HuH-7.5 (cell line): ENCODE data around the gene ZMYND11.

Experiments used
- DNase-seq: peaks from one replicate; pipeline ENCODE4 v3.0.0; 2011; ENCODE audit warnings: low spot score

Gene ZMYND11

DNA sequence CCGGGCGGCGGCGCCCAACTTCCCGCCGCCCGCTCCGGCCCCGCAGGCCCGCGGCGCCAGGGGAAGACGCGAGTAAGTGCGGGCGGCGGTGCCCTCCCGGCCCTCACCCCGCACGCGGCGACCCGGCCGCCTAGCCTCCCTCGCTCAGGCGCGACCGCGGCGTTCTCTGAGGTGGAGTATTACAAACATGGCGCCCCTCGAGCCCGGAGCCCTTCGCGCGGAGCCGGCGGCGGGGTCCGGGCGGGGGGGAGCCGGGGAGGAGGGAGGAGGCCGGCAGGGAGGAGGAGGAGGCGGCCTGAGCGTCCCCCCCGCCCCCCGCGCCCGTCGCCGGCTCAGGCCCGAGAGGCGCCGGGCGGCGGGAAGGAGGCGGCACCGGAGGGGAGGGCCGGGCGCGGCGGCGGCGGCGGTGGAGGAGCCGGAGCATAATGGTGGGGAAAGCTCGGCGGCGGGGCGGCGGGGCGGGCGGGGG, at the start of gene ZMYND11:
Gene ZMYND11 (plus strand): TSS at position 324 of the 469 bp plus-strand sequence. CDS start 44,558 bp downstream, outside the sequence.
- peak; percentile 44 for DNase-seq

DNA sequence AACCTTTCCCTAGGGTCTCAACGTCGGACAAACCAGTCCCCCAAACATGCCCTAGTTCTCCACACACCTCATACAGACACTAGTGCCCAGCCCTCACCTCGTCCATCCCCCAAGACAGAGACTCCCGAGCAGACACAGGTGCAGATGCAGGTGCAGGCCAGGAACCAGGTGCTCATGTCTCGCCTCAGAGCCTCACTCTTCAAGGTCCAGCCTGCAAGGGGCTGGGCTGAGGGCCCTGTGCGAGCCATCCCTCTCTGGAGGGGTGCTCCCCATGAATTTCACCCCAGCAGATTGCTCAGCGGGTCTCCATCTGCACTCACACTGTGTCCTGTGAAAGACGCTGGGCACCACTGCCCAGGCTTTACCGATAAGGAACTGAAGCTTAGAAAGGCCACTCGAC, 49.2 kb upstream of the ZMYND11 start:
- no peak for DNase-seq

DNA sequence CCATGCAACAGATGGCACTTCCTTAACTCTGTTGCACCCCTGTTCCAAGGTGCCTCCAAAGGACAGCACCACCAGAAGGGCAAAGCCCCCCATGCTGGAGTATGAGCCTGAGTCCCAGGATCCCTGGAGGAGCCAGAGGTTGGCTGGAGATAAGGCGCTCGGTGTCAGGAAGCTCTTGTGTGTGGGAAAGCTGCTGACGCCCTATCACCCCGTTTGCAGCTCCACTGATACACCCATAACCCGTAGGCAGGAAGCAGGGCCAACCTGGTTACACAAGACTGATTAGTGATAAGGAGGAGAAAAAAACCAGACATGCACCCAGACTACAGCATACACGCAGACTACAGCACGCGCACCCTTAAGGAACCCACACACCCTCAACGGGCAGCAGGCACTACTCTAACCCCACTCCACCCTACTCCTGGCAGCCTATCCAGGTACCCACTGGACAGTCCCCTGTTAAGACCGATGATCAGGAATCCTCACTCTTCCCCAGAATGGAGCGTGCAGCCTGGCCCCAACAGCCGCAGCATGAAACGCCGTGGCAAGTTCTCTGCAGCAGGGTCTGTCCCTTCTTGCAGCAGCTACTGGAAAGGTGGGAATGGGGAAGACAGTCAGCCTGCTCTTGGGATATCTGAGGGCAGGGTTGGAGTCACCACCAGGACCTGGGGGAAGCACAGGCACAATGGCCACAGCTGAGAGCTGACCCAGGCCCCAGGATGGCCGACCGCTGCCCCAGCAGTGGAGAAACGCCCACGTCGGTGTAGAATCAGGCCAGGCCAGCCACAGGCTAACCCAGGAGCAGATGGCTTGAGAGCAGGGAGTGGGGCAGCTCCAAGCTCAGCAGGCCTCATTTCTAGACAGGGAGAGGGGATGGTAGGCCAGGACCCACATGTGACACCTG, 47.8 kb upstream of the ZMYND11 start:
- DNase-seq = no peak

DNA sequence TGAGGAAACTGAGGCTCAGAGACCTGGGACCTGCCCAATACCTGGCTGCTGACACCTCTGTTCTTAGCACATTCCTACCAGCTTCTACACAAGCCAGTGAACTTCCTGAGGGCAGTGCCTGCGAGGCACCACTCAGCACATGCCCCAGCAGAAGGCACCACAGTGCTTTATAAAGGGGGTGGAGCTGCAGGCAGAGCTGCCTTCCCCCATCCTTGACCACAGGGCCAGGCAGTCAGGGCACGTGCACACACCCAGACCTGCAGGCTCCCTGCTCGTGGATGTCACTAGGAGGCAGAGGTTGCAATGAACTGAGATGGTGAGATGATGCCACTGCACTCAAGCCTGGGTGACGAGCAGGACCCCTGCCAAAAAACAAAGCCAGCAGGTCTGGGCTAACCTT, 47.0 kb upstream of the ZMYND11 start:
- no peak for DNase-seq

DNA sequence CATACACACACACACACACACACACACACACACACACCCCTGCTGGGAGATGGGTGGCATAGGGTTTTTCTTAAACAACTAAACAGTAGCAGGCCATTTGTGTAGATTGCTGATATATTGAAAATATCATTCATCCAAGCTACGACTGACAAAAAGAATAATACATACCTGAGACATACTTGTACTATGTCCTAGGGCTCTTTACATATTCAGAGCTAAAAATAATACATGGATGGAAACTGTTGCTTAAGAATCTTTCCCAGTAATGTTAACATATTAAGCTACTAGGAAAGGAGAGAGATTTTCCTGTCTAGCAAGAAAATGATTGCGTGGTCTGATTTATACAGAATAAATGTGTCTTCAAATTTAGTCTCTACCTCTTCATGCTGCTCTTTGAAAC, 46.0 kb upstream of the ZMYND11 start:
- no peak for DNase-seq

DNA sequence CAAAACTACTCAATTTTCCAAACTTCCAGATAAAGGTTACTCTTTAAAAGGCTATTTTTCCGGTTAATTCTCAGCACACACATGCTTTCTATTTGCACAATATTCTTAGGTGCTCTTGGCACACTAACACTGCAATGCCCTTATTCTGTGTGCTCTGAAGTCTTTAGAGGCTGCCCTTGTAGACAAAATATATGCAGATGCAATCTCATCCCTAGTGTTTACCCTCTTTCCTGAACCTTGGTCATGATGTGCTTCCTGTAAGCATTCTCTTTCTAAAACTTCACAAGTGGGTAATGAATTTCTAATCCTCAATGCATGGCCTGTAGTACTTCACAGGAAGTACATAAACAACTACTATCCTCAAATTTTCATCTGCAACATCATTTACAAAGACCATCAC, 45.1 kb upstream of the ZMYND11 start:
- DNase-seq = no peak

DNA sequence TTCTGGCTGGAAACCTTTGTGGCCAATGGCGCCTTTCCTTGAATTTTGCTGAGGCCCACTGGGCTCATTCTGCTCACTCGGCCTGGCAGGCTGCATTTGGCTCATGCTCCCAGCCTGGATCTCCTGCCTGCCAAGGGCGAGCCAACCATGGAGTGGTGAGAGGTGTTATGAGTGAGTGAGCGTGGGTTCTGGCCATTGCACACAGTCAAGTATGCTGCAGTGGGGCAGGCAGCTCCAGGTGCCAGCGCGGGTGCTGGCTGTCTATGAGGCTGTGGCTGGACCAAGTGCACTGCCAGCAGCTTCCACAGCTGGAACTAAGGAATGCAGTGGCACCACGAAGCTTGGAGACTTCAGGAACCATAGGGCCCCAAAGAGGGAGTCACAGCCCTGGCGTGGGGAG, 43.9 kb upstream of the ZMYND11 start:
- DNase-seq = no peak

DNA sequence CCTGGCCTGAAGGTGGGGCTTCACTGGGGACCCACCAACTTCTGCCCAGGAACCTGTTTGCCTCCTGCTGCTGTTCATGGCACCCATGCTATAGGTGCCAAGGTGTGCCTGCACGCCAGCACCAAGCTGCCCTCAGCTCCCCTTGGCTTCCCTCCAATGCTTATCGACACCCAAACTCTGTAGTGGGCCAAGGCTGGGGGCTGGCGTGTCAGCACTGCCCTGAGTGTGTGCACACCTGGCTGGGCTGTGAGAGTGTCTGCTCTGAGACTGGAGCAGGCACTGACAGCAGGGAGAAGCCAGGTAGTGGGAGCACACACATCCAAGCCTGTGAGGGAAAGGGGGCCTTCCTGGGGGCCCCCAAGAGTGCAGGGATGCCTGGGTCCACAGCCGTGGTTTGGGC, 43.1 kb upstream of the ZMYND11 start:
- no peak for DNase-seq

DNA sequence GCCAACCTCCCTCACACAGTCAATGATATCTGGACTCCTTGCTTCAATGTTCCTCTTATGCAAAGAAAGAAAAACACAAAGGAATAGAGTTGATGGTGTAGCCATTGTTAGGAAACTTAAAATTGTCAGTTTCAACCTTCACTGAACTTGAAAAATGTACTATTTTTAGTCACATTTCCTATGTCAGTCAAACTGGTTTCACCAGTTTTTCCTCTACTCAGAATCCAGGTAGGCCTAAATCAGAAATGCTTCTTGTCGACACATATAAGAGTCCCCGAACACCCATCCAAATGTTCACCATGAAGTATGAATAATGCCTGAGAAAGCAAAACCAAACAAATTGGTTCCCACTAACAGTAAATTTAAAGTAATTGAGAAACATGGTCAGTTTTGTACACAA, 42.4 kb upstream of the ZMYND11 start:
- no peak for DNase-seq

DNA sequence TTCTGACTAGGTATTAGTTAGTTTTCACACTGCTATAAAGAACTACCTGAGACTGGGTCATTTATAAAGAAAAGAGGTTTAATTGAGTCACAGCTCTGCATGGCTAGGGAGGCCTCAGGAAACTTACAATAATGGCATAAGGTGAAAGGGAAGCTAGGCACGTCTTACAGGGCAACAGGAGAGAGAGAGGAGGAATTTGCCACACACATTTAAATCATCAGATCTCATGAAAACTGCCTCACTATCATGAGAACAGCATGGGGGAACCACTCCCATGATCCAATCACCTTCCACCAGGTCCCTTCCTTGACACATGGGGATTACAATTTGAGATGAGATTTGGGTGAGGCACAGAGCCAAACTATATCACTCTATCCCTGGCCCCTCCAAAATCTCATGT, 40.6 kb upstream of the ZMYND11 start:
- DNase-seq = no peak

DNA sequence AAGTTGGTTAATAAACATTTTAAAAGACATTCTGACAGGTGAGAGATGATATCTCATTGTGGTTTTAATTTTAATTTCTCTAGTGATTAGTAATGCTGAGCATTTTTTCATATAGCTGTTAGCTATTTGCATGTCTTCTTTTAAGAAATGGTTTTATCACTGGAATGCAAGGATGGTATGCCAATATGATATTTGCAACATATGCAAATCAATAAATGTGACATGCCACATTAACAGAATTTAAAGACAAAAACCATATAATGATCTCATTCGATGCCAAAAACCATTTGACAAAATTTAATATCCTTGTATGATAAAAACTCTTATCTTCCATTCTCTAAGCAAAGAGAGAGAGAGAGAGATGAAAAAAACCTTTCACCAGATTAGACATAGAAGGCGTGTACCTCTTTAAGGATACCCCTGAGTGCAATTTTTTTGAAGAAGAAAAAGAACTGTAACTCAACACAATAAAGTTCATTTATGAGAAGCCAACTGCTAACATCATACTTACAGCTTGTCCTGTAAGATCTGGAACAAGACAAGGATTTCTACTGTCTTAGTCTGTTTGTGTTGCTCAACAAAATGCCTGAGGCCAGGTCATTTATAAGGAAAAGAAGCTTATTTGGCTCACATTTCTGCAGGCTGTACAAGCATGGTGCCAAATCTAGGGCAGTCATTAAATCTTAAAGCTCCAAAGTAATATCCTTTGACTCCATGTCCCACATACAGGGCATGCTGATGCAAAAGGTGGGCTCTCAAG, 39.7 kb upstream of the ZMYND11 start:
- DNase-seq = no peak

DNA sequence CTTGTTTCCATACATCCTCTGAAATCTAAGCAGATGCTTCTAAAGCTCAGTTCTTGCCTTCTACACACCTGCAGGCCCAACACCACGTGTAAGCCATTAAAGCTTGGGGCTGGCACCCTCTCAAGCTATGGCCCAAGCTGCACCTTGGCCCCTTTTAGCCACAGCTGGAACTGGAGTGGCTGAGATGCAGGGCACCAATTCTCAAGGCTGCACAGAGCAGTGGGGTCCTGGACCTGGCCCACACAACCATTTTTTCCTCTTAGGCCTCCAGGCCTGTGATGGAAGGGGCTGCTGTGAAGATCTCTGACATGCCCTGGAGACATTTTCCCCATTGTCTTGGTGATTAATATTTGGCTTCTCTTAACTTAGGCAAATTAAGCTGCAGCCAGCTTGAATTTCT, 38.8 kb upstream of the ZMYND11 start:
- no peak for DNase-seq

DNA sequence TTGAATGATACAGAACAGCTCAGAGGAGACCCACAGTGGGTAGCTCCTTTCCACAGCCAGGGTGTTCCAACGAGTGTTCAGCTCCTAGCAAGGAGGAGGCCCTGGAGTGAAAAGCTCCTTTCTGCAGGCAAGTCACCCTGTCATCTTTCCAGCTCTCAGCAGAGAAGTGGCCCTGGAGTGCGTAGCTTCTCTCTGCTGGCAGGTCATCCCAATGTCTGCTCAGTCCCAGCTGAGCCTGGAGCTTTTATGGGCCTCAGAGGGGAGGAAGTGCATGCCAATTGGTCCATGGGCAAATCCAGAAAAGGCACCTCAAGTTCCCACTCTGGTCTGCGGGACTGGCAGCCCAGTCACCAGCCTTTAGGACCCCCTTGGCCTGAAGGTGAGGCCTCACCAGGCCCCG, 30.8 kb upstream of the ZMYND11 start:
- no peak for DNase-seq

DNA sequence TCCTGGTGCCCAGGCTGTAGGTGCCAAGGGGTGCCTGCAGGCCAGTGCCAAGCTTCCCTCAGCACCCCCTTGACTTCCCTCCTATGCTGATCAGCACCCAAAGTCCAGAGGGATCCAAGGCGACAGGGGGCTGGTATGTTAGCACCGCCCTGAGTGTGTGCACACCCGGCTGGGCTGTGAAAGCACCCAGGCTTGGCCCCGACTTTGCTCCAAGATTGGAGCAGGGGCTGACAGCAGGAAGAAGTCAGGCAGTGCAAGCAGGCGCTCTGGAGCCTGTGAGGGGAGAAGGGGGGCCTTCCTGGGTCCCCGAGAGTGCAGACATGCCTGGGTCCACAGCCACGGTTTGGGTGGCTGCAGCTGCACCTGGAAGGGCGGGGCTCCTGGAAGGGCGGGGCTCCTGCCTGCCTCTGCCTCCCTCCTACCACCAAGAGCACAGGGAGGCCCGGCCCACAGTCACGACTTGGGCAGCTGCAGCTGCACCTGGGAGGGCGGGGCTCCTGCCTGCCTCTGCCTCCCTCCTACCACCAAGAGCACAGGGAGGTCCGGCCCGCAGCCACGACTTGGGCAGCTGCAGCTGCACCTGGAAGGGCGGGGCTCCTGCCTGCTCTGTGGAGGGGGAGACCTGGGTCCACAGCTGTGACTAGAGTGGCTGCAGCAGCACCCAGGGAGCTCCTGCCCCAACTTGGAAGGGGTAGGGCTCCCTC, 30.2 kb upstream of the ZMYND11 start:
- no peak for DNase-seq

DNA sequence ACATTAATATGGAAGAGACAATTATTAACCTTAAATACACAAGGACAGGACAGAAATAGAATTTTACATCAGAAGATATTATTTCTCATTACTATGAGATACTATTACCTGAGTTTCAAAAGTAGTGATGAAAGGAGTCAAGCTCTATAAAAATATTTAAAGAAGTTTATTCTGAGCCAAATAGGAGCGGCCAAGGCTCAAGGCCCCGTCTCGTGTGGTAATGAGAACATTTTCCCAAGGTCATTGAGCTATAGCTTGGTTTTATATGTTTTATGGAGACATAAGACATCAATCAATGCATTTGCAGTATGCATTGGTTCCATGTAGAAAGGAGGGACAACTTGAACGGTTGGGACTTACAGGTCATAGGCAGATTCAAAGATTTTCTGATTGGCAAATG, 29.4 kb upstream of the ZMYND11 start:
- no peak for DNase-seq

DNA sequence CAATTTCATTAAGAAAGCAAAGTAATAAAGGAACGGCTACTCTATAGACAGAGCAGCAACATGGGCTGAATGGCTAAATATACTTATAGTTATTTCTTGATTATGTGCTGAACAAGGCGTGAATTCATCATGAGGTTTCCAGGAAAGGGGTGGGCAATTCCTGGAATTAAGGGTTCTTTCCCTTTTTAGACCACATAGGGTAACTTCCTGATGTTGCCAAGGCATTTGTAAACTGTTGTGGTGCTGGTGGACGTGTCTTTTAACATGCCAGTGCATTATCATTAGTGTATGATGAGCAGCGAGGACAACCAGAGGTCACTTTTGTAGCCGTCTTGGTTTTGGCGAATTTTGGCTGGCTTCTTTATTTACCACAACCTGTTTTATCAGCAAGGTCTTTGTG, 28.5 kb upstream of the ZMYND11 start:
- no peak for DNase-seq

DNA sequence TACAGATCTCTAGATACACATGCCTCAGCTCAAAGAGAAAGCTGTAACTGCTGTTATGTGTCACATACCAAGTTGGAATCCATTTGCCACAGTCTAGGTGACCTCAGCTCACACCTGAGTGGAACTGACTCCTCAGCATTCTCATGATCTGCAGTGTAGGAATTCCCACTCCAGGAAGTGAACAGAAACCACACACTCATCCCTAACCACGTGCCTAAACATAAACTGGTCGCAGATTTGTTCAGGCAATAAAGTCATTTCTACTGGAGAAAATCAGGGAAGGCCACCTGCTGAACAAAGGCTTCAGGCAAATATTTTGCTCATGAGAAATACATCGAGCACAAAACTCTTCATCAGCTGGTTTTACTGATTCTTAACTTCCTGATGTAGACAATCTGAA, 23.0 kb upstream of the ZMYND11 start:
- DNase-seq = no peak

DNA sequence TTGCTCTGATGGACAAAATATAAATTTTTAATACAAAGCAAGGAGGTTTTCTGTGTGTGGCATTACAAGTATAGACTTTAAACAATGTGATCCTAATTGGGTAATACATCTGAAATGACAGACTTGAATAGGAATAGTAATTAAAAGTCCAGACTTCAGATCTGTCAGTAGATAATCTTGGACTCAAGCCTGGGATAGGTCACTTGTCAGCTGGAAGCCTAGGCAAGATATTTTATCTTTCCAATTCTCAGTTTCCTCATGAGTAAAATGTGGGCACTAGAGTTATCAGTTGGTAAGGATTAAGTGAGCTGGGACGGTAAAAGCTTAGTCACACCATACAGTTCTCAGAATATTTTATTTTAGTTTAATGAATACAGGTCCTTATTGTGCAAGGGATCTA, 10.4 kb upstream of the ZMYND11 start:
- no peak for DNase-seq

DNA sequence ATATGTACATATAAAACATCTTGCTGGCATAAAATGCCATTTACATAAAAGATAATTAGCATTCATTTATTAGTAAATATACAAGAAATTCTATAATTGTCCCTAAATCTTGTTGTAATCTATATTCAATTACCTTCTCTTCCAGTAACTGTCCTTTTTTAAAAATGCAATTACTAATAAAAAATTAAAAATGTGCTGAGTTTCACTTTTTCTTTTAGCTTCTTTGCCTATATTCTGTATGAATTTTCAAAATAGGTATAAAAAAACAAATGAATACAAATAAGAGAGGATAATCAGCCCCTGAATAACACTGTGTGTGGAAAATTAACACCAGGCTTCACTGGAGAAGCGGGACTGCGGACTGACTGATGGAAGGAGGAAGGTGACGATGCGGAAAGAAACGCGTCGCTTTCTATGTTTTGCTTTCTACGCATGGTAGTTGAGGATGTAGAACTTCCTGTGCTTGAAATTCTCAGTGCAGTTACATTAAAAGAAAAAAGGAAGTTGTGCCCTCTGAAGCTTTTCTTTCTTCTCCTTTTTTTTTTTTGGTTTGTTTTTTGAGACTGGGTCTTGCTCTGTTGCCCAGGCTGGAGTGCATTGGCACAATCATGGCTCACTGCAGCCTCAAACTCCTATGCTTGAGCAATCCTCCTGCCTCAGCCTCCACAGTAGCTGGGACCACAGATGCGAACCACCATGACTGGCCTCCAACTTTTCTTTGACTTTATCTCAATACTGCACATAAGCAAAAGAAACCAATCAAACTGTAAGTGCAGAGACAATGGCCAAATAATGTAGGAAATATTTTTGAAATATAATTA, 7.4 kb upstream of the ZMYND11 start:
- no peak for DNase-seq

DNA sequence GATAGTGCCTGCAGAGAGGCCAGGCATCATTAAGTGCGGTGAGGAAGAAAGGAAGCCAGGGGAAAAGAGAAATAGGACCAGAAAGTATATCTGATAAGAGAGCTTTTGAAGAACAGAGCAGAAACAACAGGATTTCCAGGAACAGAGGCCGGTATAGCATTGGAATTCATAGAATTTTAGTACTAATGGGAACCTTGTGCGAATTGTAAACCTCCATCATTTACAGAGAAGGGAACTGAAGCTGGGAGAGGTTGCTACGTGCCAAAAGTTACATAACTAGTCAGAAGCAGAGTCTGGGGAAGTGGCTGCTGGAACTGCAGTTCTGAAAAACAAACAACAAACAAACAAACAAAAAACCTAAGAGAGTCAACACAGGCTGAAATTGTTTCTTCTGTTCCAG, 5.4 kb upstream of the ZMYND11 start:
- DNase-seq = no peak

DNA sequence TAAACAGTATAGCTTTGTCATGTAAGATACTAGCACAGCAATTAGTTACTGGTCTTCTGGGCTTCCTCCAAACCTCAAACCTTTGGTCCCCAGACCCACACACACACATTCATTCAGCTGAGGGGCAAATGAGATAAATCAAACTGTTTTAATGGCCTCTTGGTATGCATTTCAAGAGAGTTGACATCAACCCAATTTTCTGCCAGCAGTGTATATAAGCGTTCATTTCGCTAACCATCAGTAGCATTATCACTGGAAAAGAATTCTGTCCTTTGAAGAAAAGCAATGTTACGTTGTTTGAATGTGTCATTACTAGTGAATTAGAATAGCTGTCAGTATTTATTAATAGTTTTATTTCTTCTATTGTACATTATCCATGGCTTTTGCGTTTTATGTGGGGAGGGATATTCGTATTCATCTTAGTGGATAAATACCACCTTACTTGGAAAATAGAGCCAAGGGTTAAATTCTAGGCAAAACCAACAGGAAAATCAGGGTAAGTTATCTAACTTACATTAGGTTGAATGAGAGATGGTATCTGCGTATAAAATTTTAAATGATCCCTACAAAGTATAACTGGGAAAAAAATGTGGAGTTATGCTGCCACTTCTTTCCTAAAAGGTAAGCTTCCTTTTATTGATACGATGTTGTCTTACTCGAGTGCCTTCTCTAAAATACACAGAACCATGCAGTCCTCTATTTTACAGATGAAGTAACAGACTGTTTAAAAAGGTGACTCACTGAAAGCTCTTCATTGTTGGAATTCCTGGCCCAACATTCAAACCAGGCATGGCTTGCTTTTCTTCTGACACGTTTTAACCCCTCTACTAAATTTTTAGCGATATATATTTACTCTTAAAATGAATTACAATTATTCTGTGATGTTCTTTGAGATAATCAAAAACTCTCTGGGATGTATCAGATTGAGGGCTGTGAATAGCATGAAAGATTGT, 2.0 kb upstream of the ZMYND11 start:
- peak; percentile 36 for DNase-seq
